ENCODE data around the gene PDP2. TPM values are rescaled to one million over a fixed set of nuclear protein-coding genes. Genes with fewer than 3 reads are reported as not detected.

Gene PDP2
- total RNA-seq, 1 experiment from 2014 or later: 42.0 TPM

DNA sequence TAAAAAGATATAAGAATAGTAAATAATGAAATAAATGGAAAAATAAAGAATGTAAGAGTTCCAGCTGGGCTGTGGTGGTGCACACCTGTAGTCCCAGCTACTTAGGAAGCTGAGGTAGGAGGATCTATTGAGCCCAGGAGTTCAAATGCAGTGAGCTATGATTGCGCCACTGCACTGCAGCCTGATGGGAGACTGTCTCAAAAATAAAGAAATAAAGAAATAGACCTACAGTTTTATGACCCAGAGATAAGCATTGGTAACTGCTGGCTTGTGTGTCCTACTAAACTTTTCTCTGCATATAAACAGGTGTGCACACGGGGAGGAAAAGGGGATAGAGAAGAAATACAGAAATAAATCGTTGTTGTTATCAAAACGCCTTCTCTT, 7.8 kb upstream of the PDP2 start:
- ChIA-PET POLR2A (ENCODE audit: low non-redundant PET) (interaction anchor here (0.5 to 1.0 kb wide), 3 partner anchors 12 to 48 kb away, joined by 3 to 4 read pairs (median 4); partner anchors contain the start of gene NAE1), CTCF (interaction anchor here (0.9 to 1.5 kb wide), 5 partner anchors 9 to 464 kb away, joined by 3 to 12 read pairs (median 9); partner anchors contain the start of gene NAE1)
- Histone ChIP-seq H3K27me3 (replicated peaks; ENCODE audit: insufficient read depth, low read depth, low read length, poor library complexity) (no peaks in the 10 kb centered on the region), H3K4me3 (ENCODE audit: low read depth, low read length, poor library complexity, severe bottlenecking) (peak overlapping the region; percentile 41), H3K9me3 (ENCODE audit: low read depth, low read length, poor library complexity, severe bottlenecking) (no peaks in the 10 kb centered on the region), H3K36me3 (ENCODE audit: insufficient read depth, low read length, poor library complexity, severe bottlenecking) (no peaks in the 10 kb centered on the region), H3K4me1 (ENCODE audit: insufficient read depth, low read length, poor library complexity, severe bottlenecking) (peaks cover 3% of the 10 kb centered on the region), H3K27ac (ENCODE audit: low read depth, low read length, poor library complexity, severe bottlenecking) (peak overlapping the region; percentile 19)
- DNase-seq (ENCODE audit: low spot score): no peak
- BruUV-seq (replicated peaks): no TSS peak
- intact Hi-C loops (cut with micrococcal nuclease; ENCODE audit: unreplicated experiment): no loop called here
- TF ChIP-seq, protein P1, sequence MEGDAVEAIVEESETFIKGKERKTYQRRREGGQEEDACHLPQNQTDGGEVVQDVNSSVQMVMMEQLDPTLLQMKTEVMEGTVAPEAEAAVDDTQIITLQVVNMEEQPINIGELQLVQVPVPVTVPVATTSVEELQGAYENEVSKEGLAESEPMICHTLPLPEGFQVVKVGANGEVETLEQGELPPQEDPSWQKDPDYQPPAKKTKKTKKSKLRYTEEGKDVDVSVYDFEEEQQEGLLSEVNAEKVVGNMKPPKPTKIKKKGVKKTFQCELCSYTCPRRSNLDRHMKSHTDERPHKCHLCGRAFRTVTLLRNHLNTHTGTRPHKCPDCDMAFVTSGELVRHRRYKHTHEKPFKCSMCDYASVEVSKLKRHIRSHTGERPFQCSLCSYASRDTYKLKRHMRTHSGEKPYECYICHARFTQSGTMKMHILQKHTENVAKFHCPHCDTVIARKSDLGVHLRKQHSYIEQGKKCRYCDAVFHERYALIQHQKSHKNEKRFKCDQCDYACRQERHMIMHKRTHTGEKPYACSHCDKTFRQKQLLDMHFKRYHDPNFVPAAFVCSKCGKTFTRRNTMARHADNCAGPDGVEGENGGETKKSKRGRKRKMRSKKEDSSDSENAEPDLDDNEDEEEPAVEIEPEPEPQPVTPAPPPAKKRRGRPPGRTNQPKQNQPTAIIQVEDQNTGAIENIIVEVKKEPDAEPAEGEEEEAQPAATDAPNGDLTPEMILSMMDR (conservative IDR thresholded peaks at IDR 0.05; ENCODE audit: low read depth, low read length): no peak
- TF ChIP-seq EZH2 (IDR thresholded peaks at IDR 0.05; ENCODE audit: borderline replicate concordance, low read depth, low read length, poor library complexity, severe bottlenecking): no peak

DNA sequence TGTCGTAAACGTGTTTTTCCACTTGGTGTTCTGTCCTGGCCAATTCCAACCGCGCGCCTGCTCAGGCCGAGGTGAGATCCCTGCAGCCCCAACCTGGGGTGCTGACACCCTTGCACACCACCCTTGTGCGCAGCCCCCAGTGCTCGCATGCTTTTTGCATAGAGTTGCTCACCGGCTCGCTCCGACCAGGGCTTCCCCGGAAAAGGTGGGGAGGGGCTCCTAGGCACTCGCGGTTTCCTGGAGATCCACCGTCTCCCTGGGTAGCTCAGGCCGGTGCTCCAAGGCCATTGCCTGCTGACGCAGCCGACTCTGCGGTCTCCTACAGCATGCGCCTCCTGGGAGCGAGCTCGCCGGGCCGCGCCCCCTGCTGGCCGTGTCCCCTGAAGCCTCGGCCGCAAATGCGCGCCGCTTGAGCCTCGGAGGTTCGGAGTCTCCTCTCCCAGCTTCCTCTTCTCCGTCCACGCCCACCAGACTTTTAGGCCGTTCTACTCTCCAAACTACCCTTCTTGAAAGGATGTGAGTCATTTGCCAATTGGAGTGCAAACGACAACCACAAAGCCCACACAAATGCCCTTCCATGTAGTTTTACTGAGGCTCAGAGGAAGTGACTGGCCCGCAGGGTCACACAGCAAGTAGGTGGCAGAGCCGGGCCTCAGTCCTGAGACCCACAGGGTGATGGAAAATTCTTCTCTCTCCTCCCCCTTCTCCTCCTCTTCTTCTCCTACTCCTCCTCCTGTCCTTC, 7.2 kb upstream of the PDP2 start:
- BruUV-seq (replicated peaks): TSS peak; percentile 19
- intact Hi-C loops (cut with micrococcal nuclease; ENCODE audit: unreplicated experiment): no loop called here
- Histone ChIP-seq H3K4me1 (ENCODE audit: insufficient read depth, low read length, poor library complexity, severe bottlenecking) (peaks cover 3% of the 10 kb centered on the region), H3K27ac (ENCODE audit: low read depth, low read length, poor library complexity, severe bottlenecking) (peak overlapping the region; percentile 19), H3K9me3 (ENCODE audit: low read depth, low read length, poor library complexity, severe bottlenecking) (no peaks in the 10 kb centered on the region), H3K27me3 (replicated peaks; ENCODE audit: insufficient read depth, low read depth, low read length, poor library complexity) (no peaks in the 10 kb centered on the region), H3K4me3 (ENCODE audit: low read depth, low read length, poor library complexity, severe bottlenecking) (peak overlapping the region; percentile 41), H3K36me3 (ENCODE audit: insufficient read depth, low read length, poor library complexity, severe bottlenecking) (no peaks in the 10 kb centered on the region)
- TF ChIP-seq, protein P1 (conservative IDR thresholded peaks at IDR 0.05; ENCODE audit: low read depth, low read length): peak; percentile 98
- no peak for TF ChIP-seq EZH2 (IDR thresholded peaks at IDR 0.05; ENCODE audit: borderline replicate concordance, low read depth, low read length, poor library complexity, severe bottlenecking)
- DNase-seq (ENCODE audit: low spot score): peak; percentile 97
- POLR2A ChIA-PET (ENCODE audit: low non-redundant PET): interaction anchor here (0.5 to 1.0 kb wide), 3 partner anchors 13 to 48 kb away, joined by 3 to 4 read pairs (median 4); partner anchors contain the start of gene NAE1
- CTCF ChIA-PET: interaction anchor here (0.6 to 1.5 kb wide), 6 partner anchors 9 to 465 kb away, joined by 3 to 12 read pairs (median 6); partner anchors contain the start of gene NAE1

- H3K27ac ChIP-seq (ENCODE audit: low read depth, low read length, poor library complexity, severe bottlenecking): no peak overlapping the region
- intact Hi-C loops (cut with micrococcal nuclease; ENCODE audit: unreplicated experiment): no loop called here
- ChIA-PET POLR2A (ENCODE audit: low non-redundant PET) (interaction anchor here (1.0 kb wide), 1 partner anchor 43 kb away, joined by 3 read pairs; the partner anchor contains the start of gene NAE1), CTCF (interaction anchor here (0.6 to 1.5 kb wide), 6 partner anchors 8 to 465 kb away, joined by 3 to 12 read pairs (median 6); partner anchors contain the start of gene NAE1)
- no TSS peak for BruUV-seq (replicated peaks)
- no peak for TF ChIP-seq EZH2 (IDR thresholded peaks at IDR 0.05; ENCODE audit: borderline replicate concordance, low read depth, low read length, poor library complexity, severe bottlenecking)
- TF ChIP-seq, protein P1 (conservative IDR thresholded peaks at IDR 0.05; ENCODE audit: low read depth, low read length): no peak
- no peaks in the 10 kb centered on the region for H3K36me3 ChIP-seq (ENCODE audit: insufficient read depth, low read length, poor library complexity, severe bottlenecking)
- DNase-seq (ENCODE audit: low spot score): no peak
- no peak overlapping the region for H3K4me3 ChIP-seq (ENCODE audit: low read depth, low read length, poor library complexity, severe bottlenecking)
- H3K27me3 ChIP-seq (replicated peaks; ENCODE audit: insufficient read depth, low read depth, low read length, poor library complexity): no peaks in the 10 kb centered on the region
- H3K4me1 ChIP-seq (ENCODE audit: insufficient read depth, low read length, poor library complexity, severe bottlenecking): peaks cover 3% of the 10 kb centered on the region
- H3K9me3 ChIP-seq (ENCODE audit: low read depth, low read length, poor library complexity, severe bottlenecking): no peaks in the 10 kb centered on the region
Observed at GRCh38 chr16:66873685-66874055, 6.6 kb upstream of the PDP2 start.
